HG03575 (cell line): ENCODE results near the gene IL23A.

Source experiments
- ATAC-seq: cut with Tn5 transposase; IDR thresholded peaks from one replicate; pipeline ENCODE4 v1.9.1; 2021; ENCODE audit not compliant: unreplicated experiment, insufficient number of reproducible peaks, low FRiP score; ENCODE audit errors: extremely low read depth

The IL23A gene

GRCh38 chr12:56350662-56351061, 12.0 kb downstream of the IL23A start:
- ATAC-seq, result no peak

GRCh38 chr12:56351325-56351724, 12.6 kb downstream of the IL23A start:
- no peak for ATAC-seq

GRCh38 chr12:56358836-56359532, 20.3 kb downstream of the IL23A start:
- ATAC-seq, result no peak

- ATAC-seq, result peak; percentile 84
These were observed 21.4 kb downstream of the IL23A start, which contains the start of gene STAT2 for GRCh38 chr12:56359851-56360767. Gene STAT2, minus strand, starts transcription at chr12:56360107. Its CDS starts 3,536 bp downstream, at chr12:56356571.

- no peak for ATAC-seq
These were observed 22.9 kb downstream of the IL23A start for GRCh38 chr12:56361487-56362129.

GRCh38 chr12:56362130-56363059, 23.7 kb downstream of the IL23A start, which contains the start of gene APOF:
Gene APOF, minus strand, starts transcription at chr12:56362857. Its CDS starts 112 bp downstream, at chr12:56362745.
- no peak for ATAC-seq

- no peak for ATAC-seq
These were observed 28.3 kb downstream of the IL23A start for GRCh38 chr12:56366948-56367347.

GRCh38 chr12:56373515-56373914, 34.8 kb downstream of the IL23A start:
- ATAC-seq, result no peak

- ATAC-seq, result no peak
These were observed 36.3 kb downstream of the IL23A start for GRCh38 chr12:56374726-56375597.

- no peak for ATAC-seq
These were observed 37.1 kb downstream of the IL23A start for GRCh38 chr12:56375598-56376434.

GRCh38 chr12:56377310-56377988, 38.8 kb downstream of the IL23A start:
- no peak for ATAC-seq

- ATAC-seq, result no peak
These were observed 39.3 kb downstream of the IL23A start for GRCh38 chr12:56377989-56378316.

GRCh38 chr12:56382611-56383010, 43.9 kb downstream of the IL23A start:
- no peak for ATAC-seq

GRCh38 chr12:56385873-56386272, 47.2 kb downstream of the IL23A start:
- no peak for ATAC-seq

GRCh38 chr12:56387152-56387736, 48.6 kb downstream of the IL23A start:
- ATAC-seq, result no peak

GRCh38 chr12:56389412-56389811, 50.7 kb downstream of the IL23A start:
- ATAC-seq, result no peak
